Stimulated activated CD4-positive, alpha-beta T cell treated with anti-CD3 and anti-CD28 coated beads, Interleukin-12 subunit alpha, Interleukin-12 subunit beta, amount 100 ng/mL, for 4 hours (primary cell): Measurements from ENCODE around the gene FRZB.

Experiments used
- DNase-seq: peaks from one replicate; pipeline ENCODE4 v3.0.0-alpha.2; 2020

The FRZB gene

DNA sequence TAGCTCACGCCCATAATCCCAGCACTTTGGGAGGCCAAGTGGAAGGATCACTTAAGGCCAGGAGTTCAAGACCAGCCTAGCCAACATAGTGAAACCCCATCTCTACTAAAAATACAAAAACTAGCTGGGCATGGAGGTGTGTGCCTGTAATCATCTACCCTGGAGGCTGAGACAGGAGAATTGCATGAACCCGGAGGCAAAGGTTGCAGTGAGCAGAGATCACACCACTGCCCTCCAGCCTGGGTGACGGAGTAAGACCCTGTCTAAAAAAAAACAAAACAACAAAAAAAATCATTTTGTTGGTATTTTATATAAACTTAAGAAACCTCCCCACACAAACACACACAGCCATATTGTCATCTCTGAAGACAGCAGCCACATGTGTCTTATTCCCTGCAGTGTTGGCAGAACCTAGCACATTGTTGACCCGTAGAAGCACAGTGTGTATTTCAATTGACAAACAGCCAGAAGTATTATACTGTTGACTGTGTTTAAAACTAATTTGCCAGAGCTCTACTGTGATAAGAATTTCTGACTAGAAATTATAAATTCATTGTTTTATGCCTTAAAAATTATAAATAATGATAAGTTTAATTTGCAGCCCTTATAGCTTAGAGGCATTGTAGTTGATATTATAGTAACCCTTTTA is 82.3 kb downstream of the FRZB start:
- DNase-seq, result no peak
